Skin of body (tissue), 2 donors: ENCODE results near the gene LIMK1. TPM values are rescaled to one million over a fixed set of nuclear protein-coding genes. Genes with fewer than 3 reads are reported as not detected.

Experiments used
- DNase-seq: peaks from one replicate; lab custom pipeline; 2025; lab: John Stamatoyannopoulos, UW
- total RNA-seq: library from RNA; depleted of rRNA; stranded (reverse); fragments of >200 nt; gene quantifications from one replicate; pipeline ENCODE4 v1.2.3, GENCODE V29; 2014

LIMK1 gene
- total RNA-seq, 1 donor from 2014 or later: 6.4 TPM

DNA sequence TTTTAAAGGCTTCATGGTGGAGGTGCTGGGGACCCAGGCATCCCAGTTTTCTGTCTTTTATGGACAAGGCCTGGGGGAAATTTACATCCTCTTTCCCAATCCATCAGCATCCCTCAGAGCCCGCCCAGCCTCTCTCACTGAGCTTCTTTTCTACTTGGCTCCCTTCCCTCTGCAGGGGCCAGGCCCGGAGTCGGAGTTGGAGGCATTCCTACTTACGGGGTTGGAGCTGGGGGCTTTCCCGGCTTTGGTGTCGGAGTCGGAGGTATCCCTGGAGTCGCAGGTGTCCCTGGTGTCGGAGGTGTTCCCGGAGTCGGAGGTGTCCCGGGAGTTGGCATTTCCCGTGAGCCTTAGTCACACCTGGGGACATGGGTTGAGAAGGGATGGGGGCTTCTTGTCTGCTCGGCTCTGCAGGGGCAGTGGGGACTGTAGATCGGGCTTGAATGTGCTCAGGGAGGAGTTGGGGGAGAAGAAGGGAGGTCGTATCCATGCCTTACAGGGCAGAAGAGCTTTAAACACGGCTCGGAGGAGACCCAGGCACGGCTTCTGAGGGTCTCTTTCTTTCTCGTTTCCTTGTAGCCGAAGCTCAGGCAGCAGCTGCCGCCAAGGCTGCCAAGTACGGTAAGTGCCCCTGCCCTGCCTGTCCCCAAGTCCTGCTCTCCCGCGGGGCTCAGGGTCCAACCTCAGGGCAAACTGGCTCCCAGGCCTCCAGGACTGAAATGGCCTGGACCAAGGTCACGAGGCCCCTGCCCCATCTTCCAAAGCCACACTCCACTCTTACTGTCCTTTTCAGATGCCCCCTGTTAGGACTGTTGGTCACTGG is 27.3 kb upstream of the LIMK1 start:
- DNase-seq: no peak

DNA sequence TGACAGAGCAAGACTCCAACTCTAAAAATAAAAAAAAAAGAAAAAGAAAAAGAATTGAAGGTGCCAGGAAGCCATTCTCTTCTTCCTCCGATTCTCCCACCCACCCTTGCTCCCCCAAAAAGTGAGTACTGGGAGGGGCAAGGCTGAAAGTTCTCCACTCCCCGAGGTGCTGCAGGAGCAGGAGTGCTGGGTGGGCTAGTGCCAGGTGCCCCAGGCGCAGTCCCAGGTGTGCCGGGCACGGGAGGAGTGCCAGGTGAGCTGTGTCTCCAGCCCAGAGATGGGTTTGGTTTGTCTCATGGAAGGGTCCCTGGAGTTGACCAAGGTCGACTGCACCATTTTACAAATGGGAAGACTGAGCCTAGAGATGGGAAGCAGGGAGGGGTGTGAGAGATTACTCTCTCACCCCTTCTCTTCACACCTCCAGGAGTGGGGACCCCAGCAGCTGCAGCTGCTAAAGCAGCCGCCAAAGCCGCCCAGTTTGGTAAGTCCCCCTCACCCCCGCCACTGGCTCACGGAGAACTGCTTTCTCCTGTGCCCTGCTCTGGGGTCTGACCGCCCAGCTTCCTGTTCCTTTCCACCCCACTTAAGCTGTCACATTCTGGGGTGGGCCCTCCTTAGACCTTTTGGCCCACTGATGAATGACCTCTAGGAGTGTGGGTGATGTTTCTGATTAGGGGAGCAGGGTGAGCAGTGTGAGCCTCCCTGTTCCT is 26.2 kb upstream of the LIMK1 start:
- DNase-seq: no peak

- no peak for DNase-seq
Measured at GRCh38 chr7:74057987-74058386, 25.6 kb upstream of the LIMK1 start.

GRCh38 chr7:74058486-74058885 is 25.1 kb upstream of the LIMK1 start:
- no peak for DNase-seq

DNA sequence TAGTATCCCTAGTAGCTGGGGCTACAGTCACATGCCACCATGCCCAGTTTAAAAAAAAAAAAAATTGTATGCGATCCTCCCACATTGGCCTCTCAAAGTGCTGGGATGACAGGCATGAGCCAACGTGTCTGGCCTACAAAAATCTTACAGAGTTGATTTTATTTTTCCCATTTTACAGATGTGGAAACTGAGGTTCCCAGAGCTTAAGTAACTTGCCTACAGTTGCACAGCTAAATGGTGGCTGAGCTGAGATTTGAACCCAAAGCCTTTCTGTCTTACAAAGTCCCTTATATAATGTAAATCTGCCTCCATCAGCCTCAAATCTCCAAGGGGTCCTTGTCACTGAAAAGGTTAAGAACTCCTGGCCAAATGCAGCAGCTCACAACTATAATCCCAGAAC is 24.6 kb upstream of the LIMK1 start:
- DNase-seq: no peak

GRCh38 chr7:74059681-74060588 is 23.7 kb upstream of the LIMK1 start:
- no peak for DNase-seq

DNA sequence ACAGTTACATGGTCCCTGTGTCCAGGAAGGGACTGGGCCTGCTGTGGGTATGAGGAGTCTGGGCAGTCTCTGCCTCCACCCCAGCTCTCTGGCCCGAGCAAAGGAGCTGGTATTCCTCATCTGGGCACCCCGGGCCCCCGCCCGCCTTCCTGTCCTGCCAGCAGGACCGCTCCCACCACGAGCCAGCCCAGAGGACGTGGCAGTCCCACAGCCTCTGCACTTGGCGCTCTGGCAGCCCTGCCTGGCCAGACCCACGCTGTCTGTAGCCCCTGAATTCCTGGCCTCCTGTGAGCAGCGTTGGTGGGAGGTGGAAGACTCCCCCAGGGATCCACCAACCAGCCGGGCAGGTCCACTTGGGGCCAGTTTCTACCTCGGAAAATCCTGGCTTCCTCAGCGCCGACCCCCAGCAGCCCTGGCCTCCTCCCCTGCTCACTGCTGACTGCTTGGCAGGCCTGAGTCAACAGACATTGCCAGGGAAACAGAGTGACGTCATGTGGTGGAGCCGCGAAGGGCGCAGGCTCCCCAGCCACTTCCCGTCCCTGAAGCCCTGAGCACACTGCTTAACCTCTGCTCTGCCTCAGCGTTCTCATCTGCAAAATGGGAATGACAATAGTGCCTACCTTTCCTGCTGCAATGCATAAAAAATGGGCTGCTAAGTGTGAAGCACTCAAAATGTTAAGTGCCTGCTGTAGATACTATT is 21.6 kb upstream of the LIMK1 start:
- peak; percentile 61 for DNase-seq

DNA sequence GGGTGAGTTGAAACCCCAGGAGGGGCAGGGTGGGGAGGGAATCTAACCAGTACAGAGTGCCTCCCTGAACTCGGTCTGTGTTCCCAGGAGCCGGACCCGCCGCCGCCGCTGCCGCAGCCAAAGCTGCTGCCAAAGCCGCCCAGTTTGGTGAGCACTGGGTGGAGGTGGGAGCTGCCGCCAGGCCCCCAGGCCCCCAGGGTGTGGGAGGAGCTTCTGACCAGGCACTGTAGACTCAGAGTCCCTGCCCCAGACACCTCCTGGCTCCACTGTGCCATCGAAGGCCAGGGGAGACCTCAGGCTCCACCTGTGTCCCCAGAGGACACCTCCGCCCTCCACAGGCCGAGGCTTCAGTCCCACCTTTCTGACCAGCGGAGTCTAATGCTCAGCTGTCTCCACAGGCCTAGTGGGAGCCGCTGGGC is 20.4 kb upstream of the LIMK1 start:
- no peak for DNase-seq

DNA sequence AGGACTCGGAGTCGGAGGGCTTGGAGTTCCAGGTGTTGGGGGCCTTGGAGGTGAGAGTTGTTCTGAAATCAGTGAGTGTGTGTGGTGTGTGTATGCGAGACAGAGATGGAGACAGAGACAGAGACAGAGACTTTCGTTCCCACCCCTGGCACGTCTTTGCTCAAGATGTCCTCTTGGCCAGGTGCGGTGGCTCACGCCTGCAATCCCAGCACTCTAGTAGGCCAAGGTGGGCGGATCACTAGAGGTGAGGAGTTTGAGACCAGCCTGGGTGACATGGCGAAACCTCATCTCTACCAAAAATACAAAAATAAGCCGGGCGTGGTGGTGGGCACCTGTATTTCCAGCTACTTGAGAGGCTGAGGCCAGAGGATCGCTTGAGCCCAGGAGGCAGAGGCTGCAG is 20.0 kb upstream of the LIMK1 start:
- DNase-seq: no peak

DNA sequence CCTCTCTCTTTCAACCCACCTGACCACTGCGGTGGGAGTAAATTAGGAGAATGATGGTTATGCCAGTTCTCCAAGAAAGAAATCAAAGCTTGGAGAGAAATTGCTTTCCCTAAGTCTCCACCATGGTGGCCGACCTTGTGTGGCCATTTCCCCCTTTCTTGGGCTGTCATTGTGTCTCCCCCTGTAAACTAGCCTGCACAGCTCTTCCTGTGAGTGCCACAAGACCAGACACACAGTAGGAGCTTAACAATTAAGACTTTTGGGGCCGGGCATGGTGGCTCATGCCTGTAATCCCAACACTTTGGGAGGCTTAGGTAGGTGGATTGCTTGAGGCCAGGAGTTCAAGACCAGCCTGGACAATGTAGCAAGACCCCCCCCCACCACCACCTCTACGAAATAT is 18.9 kb upstream of the LIMK1 start:
- DNase-seq: no peak

DNA sequence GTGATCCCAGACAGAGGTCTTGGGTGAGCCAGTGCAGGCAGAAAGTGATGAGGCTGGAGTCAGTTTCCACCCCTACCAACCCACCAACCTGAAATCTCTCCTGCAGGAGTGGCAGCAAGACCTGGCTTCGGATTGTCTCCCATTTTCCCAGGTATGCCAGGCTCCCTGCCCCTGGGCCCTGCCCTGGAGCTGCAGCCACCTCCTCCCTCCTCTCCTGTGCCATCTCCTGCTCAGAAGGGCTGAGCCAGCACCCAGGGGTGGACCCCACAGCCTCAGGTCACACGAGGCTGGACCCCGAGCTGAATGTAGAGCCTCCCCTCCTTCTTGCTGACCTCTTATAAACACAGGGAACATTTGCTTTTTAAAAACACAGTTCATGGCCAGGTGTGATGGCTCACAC is 17.0 kb upstream of the LIMK1 start:
- DNase-seq: no peak

DNA sequence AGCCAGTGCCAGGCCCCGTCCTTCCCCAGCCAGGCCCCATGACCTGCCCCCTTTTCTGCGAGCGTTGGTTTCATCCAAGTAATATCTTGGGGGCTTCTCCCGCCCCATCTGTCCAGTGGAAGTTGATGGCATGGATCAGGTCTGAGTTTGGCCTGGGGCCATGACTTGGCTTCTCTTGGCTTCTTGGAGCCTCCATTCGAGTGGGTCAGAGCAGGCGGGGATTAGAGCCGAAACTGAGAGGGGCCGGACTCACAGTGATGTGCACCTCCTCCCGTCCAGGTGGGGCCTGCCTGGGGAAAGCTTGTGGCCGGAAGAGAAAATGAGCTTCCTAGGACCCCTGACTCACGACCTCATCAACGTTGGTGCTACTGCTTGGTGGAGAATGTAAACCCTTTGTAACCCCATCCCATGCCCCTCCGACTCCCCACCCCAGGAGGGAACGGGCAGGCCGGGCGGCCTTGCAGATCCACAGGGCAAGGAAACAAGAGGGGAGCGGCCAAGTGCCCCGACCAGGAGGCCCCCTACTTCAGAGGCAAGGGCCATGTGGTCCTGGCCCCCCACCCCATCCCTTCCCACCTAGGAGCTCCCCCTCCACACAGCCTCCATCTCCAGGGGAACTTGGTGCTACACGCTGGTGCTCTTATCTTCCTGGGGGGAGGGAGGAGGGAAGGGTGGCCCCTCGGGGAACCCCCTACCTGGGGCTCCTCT is 15.1 kb upstream of the LIMK1 start:
- DNase-seq: no peak

- DNase-seq: no peak
Measured at GRCh38 chr7:74069086-74069541, 14.5 kb upstream of the LIMK1 start.

- no peak for DNase-seq
Measured at GRCh38 chr7:74069790-74070618, 13.6 kb upstream of the LIMK1 start.

GRCh38 chr7:74070619-74070921 is 13.0 kb upstream of the LIMK1 start:
- DNase-seq: no peak

- DNase-seq: no peak
Measured at GRCh38 chr7:74071121-74071520, 12.5 kb upstream of the LIMK1 start.

- peak; percentile 26 for DNase-seq
Measured at GRCh38 chr7:74074770-74075169, 8.8 kb upstream of the LIMK1 start.

GRCh38 chr7:74078461-74078860 is 5.1 kb upstream of the LIMK1 start:
- no peak for DNase-seq

DNA sequence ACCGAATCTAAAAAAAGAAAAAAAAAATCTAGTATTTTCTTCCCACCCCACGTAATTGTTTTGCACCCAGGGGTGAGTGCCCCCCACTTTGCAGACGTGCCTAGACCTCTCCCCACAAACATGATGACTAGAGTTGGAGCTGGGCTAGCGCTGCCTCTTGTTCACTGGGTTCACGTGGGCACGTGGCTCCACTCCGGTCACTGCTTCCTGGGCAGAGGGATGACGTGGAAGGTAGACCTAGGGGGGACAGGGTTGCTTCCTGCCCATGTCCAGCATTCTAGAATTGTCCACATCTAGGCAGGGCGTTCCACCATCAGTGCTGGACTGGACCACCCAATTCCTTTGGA is 861 bp upstream of the LIMK1 start:
- DNase-seq: no peak
